ENCODE measurements around the gene ABO.
"Not testable (repeated sequence)": the region's sequence is repeated elsewhere in the genome, so short reads cannot be mapped to it uniquely, and the experiment has no call there.

ABO gene

GRCh38 chr9:133258061-133259015, 16.7 kb downstream of the ABO start:
- Histone ChIP-seq H3K9ac (ENCODE audit: low read length) (no peak overlapping the region), H3K4me1 (ENCODE audit: insufficient read depth, low read length) (no peaks in the 10 kb centered on the region), H3K27me3 (ENCODE audit: control insufficient read depth in 1 of 2, insufficient read depth in 2 of 2, low read length in 2 of 2) (no peaks in the 10 kb centered on the region), H3K27ac (ENCODE audit: low read depth, low read length) (no peak overlapping the region), H3K4me3 (ENCODE audit: low read depth in 1 of 2, low read length in 2 of 2) (no peak overlapping the region), H3K9me3 (ENCODE audit: low read length) (no peaks in the 10 kb centered on the region), H3K36me3 (ENCODE audit: insufficient read depth, low read length) (no peaks in the 10 kb centered on the region)

- no peak overlapping the region for H3K27ac ChIP-seq (ENCODE audit: low read depth, low read length)
These were observed 17.5 kb downstream of the ABO start for GRCh38 chr9:133257465-133257956.

GRCh38 chr9:133256686-133257091, 18.3 kb downstream of the ABO start:
- Histone ChIP-seq H3K9me3 (ENCODE audit: low read length) (no peaks in the 10 kb centered on the region), H3K36me3 (ENCODE audit: insufficient read depth, low read length) (no peaks in the 10 kb centered on the region), H3K9ac (ENCODE audit: low read length) (no peak overlapping the region), H3K27me3 (ENCODE audit: control insufficient read depth in 1 of 2, insufficient read depth in 2 of 2, low read length in 2 of 2) (no peaks in the 10 kb centered on the region), H3K27ac (ENCODE audit: low read depth, low read length) (no peak overlapping the region), H3K4me3 (ENCODE audit: low read depth in 1 of 2, low read length in 2 of 2) (no peak overlapping the region), H3K4me1 (ENCODE audit: insufficient read depth, low read length) (no peaks in the 10 kb centered on the region)

More at GRCh38 chr9:133257465-133257956, 17.5 kb downstream of the ABO start:
- Histone ChIP-seq H3K4me3 (ENCODE audit: low read depth in 1 of 2, low read length in 2 of 2) (no peak overlapping the region), H3K9me3 (ENCODE audit: low read length) (no peaks in the 10 kb centered on the region), H3K36me3 (ENCODE audit: insufficient read depth, low read length) (no peaks in the 10 kb centered on the region), H3K4me1 (ENCODE audit: insufficient read depth, low read length) (no peaks in the 10 kb centered on the region), H3K27me3 (ENCODE audit: control insufficient read depth in 1 of 2, insufficient read depth in 2 of 2, low read length in 2 of 2) (no peaks in the 10 kb centered on the region), H3K9ac (ENCODE audit: low read length) (no peak overlapping the region)

GRCh38 chr9:133256136-133256461, 18.9 kb downstream of the ABO start:
- Histone ChIP-seq H3K9ac (ENCODE audit: low read length) (no peak overlapping the region), H3K27ac (ENCODE audit: low read depth, low read length) (no peak overlapping the region), H3K9me3 (ENCODE audit: low read length) (no peaks in the 10 kb centered on the region), H3K4me3 (ENCODE audit: low read depth in 1 of 2, low read length in 2 of 2) (no peak overlapping the region), H3K36me3 (ENCODE audit: insufficient read depth, low read length) (no peaks in the 10 kb centered on the region), H3K4me1 (ENCODE audit: insufficient read depth, low read length) (no peaks in the 10 kb centered on the region), H3K27me3 (ENCODE audit: control insufficient read depth in 1 of 2, insufficient read depth in 2 of 2, low read length in 2 of 2) (no peaks in the 10 kb centered on the region)

- H3K4me1 ChIP-seq (ENCODE audit: insufficient read depth, low read length) = no peaks in the 10 kb centered on the region
- no peak overlapping the region for H3K27ac ChIP-seq (ENCODE audit: low read depth, low read length)
- no peaks in the 10 kb centered on the region for H3K9me3 ChIP-seq (ENCODE audit: low read length)
- H3K36me3 ChIP-seq (ENCODE audit: insufficient read depth, low read length) = no peaks in the 10 kb centered on the region
- H3K27me3 ChIP-seq (ENCODE audit: control insufficient read depth in 1 of 2, insufficient read depth in 2 of 2, low read length in 2 of 2) = no peaks in the 10 kb centered on the region
- H3K9ac ChIP-seq (ENCODE audit: low read length) = no peak overlapping the region
- H3K4me3 ChIP-seq (ENCODE audit: low read depth in 1 of 2, low read length in 2 of 2) = no peak overlapping the region
These were observed 19.4 kb downstream of the ABO start for GRCh38 chr9:133255371-133256135.

GRCh38 chr9:133254471-133254870, 20.5 kb downstream of the ABO start:
- no peaks in the 10 kb centered on the region for H3K9me3 ChIP-seq (ENCODE audit: low read length)
- no peak overlapping the region for H3K9ac ChIP-seq (ENCODE audit: low read length)
- H3K4me3 ChIP-seq (ENCODE audit: low read depth in 1 of 2, low read length in 2 of 2) = no peak overlapping the region
- no peak overlapping the region for H3K27ac ChIP-seq (ENCODE audit: low read depth, low read length)
- no peaks in the 10 kb centered on the region for H3K36me3 ChIP-seq (ENCODE audit: insufficient read depth, low read length)
- no peaks in the 10 kb centered on the region for H3K27me3 ChIP-seq (ENCODE audit: control insufficient read depth in 1 of 2, insufficient read depth in 2 of 2, low read length in 2 of 2)
- H3K4me1 ChIP-seq (ENCODE audit: insufficient read depth, low read length) = no peaks in the 10 kb centered on the region

GRCh38 chr9:133253268-133253667, 21.7 kb downstream of the ABO start:
- Histone ChIP-seq H3K27ac (ENCODE audit: low read depth, low read length) (no peak overlapping the region), H3K9ac (ENCODE audit: low read length) (no peak overlapping the region), H3K4me3 (ENCODE audit: low read depth in 1 of 2, low read length in 2 of 2) (no peak overlapping the region)

GRCh38 chr9:133252301-133253020, 22.5 kb downstream of the ABO start:
- no peaks in the 10 kb centered on the region for H3K4me1 ChIP-seq (ENCODE audit: insufficient read depth, low read length)
- no peaks in the 10 kb centered on the region for H3K27me3 ChIP-seq (ENCODE audit: control insufficient read depth in 1 of 2, insufficient read depth in 2 of 2, low read length in 2 of 2)
- H3K4me3 ChIP-seq (ENCODE audit: low read depth in 1 of 2, low read length in 2 of 2) = no peak overlapping the region
- H3K9me3 ChIP-seq (ENCODE audit: low read length) = no peaks in the 10 kb centered on the region
- no peak overlapping the region for H3K27ac ChIP-seq (ENCODE audit: low read depth, low read length)
- no peak overlapping the region for H3K9ac ChIP-seq (ENCODE audit: low read length)
- H3K36me3 ChIP-seq (ENCODE audit: insufficient read depth, low read length) = no peaks in the 10 kb centered on the region

More at GRCh38 chr9:133253268-133253667, 21.7 kb downstream of the ABO start:
- no peaks in the 10 kb centered on the region for H3K36me3 ChIP-seq (ENCODE audit: insufficient read depth, low read length)
- H3K4me1 ChIP-seq (ENCODE audit: insufficient read depth, low read length) = no peaks in the 10 kb centered on the region
- no peaks in the 10 kb centered on the region for H3K27me3 ChIP-seq (ENCODE audit: control insufficient read depth in 1 of 2, insufficient read depth in 2 of 2, low read length in 2 of 2)
- H3K9me3 ChIP-seq (ENCODE audit: low read length) = no peaks in the 10 kb centered on the region

GRCh38 chr9:133251773-133252172, 23.2 kb downstream of the ABO start:
- Histone ChIP-seq H3K36me3 (ENCODE audit: insufficient read depth, low read length) (no peaks in the 10 kb centered on the region), H3K9ac (ENCODE audit: low read length) (no peak overlapping the region), H3K4me3 (ENCODE audit: low read depth in 1 of 2, low read length in 2 of 2) (no peak overlapping the region), H3K27me3 (ENCODE audit: control insufficient read depth in 1 of 2, insufficient read depth in 2 of 2, low read length in 2 of 2) (no peaks in the 10 kb centered on the region), H3K9me3 (ENCODE audit: low read length) (no peaks in the 10 kb centered on the region), H3K27ac (ENCODE audit: low read depth, low read length) (no peak overlapping the region), H3K4me1 (ENCODE audit: insufficient read depth, low read length) (no peaks in the 10 kb centered on the region)

- not testable (repeated sequence) for H3K27me3 ChIP-seq (ENCODE audit: control insufficient read depth in 1 of 2, insufficient read depth in 2 of 2, low read length in 2 of 2); H3K36me3 ChIP-seq (ENCODE audit: insufficient read depth, low read length); H3K4me3 ChIP-seq (ENCODE audit: low read depth in 1 of 2, low read length in 2 of 2); H3K4me1 ChIP-seq (ENCODE audit: insufficient read depth, low read length); H3K9ac ChIP-seq (ENCODE audit: low read length); H3K9me3 ChIP-seq (ENCODE audit: low read length); H3K27ac ChIP-seq (ENCODE audit: low read depth, low read length)
These were observed 23.8 kb downstream of the ABO start for GRCh38 chr9:133251221-133251620.

GRCh38 chr9:133250741-133251170, 24.2 kb downstream of the ABO start:
- Histone ChIP-seq H3K9ac (ENCODE audit: low read length) (no peak overlapping the region), H3K27ac (ENCODE audit: low read depth, low read length) (no peak overlapping the region), H3K4me3 (ENCODE audit: low read depth in 1 of 2, low read length in 2 of 2) (no peak overlapping the region)

More at GRCh38 chr9:133250741-133251170, 24.2 kb downstream of the ABO start:
- Histone ChIP-seq H3K4me1 (ENCODE audit: insufficient read depth, low read length) (no peaks in the 10 kb centered on the region), H3K27me3 (ENCODE audit: control insufficient read depth in 1 of 2, insufficient read depth in 2 of 2, low read length in 2 of 2) (no peaks in the 10 kb centered on the region), H3K9me3 (ENCODE audit: low read length) (no peaks in the 10 kb centered on the region), H3K36me3 (ENCODE audit: insufficient read depth, low read length) (no peaks in the 10 kb centered on the region)

Measured in muscle layer of colon (tissue), 2 donors.